ENCODE results near the gene POLR1C.
"Not testable (repeated sequence)": the region's sequence is repeated elsewhere in the genome, so short reads cannot be mapped to it uniquely, and the experiment has no call there.

POLR1C gene, protein sequence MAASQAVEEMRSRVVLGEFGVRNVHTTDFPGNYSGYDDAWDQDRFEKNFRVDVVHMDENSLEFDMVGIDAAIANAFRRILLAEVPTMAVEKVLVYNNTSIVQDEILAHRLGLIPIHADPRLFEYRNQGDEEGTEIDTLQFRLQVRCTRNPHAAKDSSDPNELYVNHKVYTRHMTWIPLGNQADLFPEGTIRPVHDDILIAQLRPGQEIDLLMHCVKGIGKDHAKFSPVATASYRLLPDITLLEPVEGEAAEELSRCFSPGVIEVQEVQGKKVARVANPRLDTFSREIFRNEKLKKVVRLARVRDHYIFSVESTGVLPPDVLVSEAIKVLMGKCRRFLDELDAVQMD
- 3.6 to 17.8 (median 11.7) reads per million in 18 experiments for total RNA-seq

GRCh38 chr6:43516697-43517504, at the start of gene POLR1C, which contains the start of gene YIPF3:
TSS of gene POLR1C (plus strand) at chr6:43517089. CDS start at chr6:43517110, 21 bp downstream.
TSS of gene YIPF3 (minus strand) at chr6:43516926. CDS start at chr6:43516807, 119 bp downstream.
- DNase-seq: peak; percentile 99

DNA sequence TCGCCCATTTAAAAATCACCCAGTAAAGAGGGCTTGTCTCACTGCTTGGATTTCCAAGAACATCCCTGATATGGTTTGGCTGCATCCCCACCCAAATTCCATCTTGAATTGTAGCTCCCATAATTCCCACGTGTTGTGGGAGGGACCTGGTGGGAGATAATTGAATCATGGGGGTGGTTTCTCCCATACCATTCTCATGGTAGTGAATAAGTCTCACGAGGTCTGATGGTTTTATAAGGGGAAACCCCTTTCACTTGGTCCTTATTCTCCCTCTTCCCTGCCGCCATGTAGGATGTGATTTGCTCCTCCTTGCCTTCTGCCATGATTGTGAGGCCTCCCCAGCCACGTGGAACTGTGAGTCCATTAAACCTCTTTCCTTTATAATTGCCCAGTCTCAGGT, 49.6 kb upstream of the POLR1C start:
- not testable (repeated sequence) for DNase-seq

- DNase-seq: no peak
Observed at GRCh38 chr6:43467752-43468151, 49.1 kb upstream of the POLR1C start.

DNA sequence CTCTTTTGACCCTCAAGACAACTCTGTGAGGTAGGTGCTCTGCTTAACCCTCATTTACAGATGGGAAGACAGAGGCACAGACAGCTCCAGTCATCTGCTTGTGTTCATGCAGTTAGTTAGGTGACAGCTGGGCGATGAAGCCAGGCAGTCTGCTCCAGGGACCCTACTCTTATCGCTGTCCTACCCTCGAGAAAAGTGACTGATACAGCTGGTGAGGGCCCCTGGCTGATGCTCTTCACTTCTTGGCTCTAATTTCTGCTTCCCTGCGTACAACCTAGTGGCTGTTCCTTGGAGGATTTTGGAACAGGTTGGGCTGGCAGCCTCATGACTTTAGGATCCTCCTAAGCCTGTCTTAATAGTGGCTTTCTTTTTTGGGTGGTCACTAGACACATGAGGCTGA, 48.6 kb upstream of the POLR1C start:
- DNase-seq: no peak

- no peak for DNase-seq
Observed at GRCh38 chr6:43468748-43469681, 47.9 kb upstream of the POLR1C start.

GRCh38 chr6:43469947-43470346, 46.9 kb upstream of the POLR1C start:
- DNase-seq: no peak

GRCh38 chr6:43471399-43471798, 45.5 kb upstream of the POLR1C start:
- DNase-seq: no peak

DNA sequence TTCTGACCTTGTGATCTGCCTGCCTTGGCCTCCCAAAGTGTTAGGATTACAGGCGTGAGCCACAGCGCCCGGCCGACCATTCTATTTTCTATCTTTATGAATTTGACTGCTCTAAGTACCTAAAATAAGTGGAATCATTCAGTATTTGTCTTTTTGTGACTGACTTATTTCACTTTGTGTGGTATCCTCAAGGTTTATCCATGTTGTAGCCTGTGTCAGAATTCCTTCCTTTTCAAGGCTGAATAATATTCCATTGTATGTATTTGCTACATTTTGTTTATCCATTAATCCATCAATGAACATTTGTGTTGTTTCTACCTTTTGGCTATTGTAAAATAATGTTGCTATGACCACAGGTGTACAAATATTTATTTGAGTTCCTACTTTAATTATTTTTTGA, 44.4 kb upstream of the POLR1C start:
- DNase-seq: no peak

DNA sequence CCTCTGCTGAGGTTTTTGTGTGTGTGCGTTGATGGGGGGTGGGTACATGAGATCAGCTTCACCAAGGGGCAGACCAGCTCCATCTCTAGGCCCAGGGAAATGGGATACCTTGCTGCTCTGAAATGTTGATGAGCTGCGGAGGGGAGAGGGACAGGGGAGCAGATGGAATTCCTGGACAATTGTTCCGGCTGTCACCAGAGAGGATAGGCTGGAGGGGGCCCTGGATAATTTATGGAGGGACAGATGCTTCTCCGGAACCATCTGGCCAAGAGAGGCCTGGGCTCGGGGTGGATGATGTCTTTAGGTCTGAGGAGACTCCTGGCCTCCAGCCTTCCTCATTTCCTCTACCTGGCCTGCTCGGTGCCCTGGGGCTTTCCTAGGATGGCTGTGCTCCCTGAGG, 41.4 kb upstream of the POLR1C start:
- DNase-seq: no peak

- DNase-seq: no peak
Observed at GRCh38 chr6:43476746-43477145, 40.1 kb upstream of the POLR1C start.

DNA sequence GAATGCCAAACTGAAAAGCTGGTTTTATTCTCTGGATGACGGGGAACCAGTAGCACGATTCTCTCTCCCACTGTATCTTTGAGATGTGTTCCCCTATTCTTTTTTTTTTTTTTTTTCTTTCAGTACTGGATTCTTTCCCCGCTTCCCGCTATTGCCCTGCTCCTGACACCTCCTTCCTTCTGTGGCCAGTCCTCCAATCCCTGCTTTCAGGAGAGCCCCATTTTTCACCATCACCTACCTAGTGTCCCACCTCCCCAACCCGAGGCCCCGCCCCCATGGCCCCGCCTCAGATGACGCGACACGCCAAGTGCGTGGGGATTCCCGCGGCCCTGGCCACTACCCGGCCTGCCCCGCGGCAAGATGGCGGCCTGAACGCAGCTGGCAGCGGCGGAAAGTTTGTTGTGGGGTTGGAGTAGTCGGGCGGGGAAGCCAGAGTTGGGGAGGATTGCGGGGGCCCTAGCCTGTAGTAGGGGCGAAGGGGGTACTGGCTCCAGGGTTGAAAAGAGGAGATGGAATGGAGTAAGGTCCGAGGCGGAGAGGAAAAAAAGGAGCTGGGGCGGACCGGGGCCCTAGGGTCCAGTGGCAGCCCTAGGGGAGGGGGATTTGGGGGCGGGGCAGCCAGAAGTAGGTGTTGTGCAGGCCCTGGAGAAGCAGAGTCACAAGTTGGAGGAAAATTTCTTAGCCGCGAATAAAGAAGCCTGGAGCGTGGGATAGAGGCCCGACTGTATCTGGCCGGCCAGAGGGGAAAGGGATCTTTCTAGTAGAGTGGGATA, 39.5 kb upstream of the POLR1C start, which contains the start of gene TJAP1:
Gene TJAP1, plus strand, starts transcription at position 336 of the 773 bp plus-strand sequence. CDS start 21,432 bp downstream, outside the sequence.
- DNase-seq: peak; percentile 76 to 86

DNA sequence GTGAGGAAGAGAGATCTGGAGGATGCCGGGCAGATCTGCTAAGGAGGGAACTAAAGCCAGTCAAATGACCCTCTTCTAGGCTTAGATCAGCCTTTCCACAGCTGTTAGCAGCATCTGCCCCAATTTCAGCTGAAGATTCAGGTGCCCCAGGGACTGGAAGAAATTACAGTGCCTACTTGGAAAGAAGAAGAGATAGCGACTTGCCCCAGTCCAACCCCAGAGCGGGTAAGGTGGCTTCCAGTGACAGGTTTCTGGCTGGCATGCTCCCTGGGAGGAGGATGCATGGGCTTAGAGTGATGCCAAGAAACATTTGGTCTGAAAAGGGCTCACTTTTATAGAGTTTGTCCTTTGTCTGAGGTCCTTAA, 38.9 kb upstream of the POLR1C start:
- peak in 1 of 2 donors; percentile 10 for DNase-seq

- no peak for DNase-seq
Observed at GRCh38 chr6:43481075-43481474, 35.8 kb upstream of the POLR1C start.

GRCh38 chr6:43481591-43482236, 35.2 kb upstream of the POLR1C start:
- no peak for DNase-seq

DNA sequence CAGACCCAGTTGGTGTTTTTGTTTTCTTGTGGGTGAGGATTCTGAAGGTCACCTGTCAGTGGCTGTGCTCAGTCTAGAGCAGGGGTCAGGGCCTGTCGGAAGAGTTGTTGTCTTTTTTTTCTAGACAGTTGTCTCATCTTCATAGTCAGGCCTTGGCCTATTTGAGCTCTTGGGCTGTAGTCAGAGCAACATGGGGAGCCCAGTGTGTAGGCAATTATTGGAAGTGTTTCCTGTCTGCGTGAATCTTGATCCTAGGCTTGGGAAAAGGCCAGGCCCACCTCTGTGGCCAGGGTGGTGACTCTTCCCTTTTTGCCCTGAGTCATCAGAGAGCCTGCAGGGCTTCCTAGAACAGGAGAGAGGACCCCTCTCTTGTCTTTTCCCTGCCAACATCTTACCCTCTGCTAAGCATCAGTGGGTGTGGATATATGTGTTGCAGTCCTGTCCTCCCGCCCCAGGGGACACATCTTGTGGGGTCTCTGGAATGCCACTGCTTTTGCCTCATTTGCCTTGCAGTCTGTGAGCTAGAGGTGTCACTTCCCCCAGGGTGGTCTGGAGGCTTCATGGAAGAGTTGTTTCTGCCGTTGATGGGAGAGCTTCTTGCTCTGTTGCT, 28.1 kb upstream of the POLR1C start:
- no peak for DNase-seq

DNA sequence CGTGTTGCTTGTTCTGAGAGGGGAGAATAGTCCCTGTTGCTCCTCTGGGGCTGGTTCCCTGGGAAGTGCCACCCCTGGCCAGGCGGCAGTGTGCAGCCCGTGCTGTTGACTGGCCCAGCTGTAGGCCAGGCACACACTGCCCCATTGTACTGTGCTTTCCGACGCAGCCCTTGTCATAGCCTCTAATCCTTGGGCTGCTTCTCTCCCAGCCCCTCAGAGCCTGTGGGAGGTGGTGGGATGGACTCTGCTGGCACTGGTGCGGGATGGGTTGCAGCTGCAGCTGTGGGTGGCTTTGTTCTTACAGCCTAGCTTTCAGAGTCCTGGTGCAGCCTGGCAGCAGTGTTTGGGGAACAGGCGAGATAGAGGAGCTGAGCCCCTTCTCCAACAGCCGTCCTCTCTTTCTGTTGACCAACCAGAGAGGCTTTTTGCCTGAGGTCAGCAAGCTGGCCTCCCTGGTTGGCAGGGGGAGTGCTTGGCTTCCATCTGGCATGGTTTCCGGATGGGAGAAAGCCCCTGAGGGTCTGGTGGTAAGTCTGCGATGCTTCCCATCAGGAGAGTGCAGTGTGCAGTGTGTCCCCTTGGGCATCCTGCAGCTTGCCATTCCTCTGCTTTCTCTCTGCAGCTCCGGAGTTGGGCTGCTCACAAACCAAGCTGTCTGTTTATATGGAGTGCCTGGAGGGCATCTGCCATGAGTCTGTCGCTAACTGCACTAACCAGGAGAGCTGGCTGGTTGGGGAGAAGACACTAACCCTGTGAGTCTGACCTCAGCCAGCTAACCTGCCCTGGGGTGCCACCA, 27.4 kb upstream of the POLR1C start:
- DNase-seq: no peak

DNA sequence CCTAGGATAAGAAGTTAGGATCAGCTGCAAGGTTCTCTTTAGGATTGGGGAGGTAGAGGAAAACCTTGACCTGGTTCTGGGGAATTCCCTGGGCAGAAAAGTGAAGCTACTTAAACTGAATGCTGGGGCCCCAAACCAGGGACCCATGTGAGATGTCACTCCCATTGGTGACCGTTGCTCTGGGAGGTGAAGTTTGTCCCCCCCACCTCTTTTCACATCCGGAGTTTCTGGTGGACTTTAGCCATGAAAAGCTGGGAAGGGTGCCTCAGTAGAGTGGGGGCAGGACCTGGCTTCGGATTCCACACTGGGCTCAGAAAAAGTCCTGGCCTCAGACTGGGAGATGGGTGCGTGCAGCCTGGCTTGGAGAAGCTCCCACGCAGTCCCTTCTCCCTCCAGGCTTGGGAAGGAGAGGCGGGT, 26.4 kb upstream of the POLR1C start:
- no peak for DNase-seq

DNA sequence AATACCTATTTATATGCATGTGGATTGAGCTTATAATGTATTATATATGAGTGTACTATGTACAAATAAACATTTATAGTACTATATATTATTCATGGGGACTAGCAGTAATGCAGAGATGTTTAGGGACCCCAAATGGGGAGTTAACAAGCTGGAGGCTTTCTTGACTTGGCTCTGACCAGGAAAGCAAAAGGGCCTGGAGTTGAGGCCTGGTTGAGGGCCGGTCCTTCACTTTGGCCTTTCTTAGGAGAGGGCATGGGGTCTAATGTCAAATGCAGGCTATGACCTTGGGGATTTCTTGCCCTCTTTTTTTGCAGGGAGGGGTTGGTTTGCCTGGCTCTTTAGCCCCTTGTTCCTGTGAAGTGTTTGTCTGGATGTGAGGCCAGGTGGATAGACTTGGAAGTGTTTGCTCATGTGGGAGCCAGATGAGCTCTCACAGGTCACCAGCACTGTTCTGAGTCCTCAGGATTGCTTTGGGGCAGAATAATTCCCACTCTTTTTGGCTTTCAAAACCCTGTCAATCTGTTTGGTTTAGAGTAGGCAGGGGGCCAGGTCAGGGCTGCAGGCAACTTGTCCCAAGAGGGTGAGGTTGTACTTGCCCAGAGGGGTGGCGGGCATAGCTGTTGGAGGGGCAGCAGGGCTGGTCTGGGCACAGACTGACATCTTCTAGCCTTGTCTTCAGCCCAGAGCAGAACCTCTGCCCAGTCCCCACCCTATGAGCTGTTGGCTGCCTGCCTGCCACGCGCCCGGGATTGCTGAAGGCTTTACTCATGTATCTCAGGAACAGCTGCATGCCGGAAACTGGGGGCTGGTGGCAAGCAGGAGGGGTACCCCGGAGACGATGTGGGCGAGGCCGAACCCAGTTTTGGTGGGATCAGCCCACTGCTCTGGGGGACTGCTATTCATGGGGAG, 24.9 kb upstream of the POLR1C start:
- DNase-seq: no peak

- no peak for DNase-seq
Observed at GRCh38 chr6:43492673-43493072, 24.2 kb upstream of the POLR1C start.
